ENCODE results near the gene SRSF4.
"Not testable (repeated sequence)": the region's sequence is repeated elsewhere in the genome, so short reads cannot be mapped to it uniquely, and the experiment has no call there.

The SRSF4 gene

GRCh38 chr1:29162476-29163138, 19.1 kb downstream of the SRSF4 start:
- no peak for DNase-seq

DNA sequence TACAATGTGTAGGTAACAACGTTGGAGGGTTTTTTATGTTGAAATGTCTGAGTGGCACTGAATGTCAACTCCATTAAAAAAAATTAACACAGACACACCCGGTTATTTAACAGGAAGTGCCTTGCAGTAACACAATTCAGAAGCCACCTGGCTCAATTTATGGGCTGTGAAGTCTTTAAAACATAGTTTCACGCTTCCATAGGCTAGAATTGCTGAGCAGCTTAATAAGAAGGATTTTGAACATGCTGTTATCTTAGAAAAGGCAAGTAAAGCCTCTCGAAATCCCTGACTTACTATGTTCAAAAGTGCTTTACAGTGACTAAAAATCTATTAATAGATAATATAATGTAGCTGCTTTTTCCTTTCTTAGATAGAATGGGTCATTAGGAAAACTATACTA, 19.7 kb downstream of the SRSF4 start:
- DNase-seq, result no peak

DNA sequence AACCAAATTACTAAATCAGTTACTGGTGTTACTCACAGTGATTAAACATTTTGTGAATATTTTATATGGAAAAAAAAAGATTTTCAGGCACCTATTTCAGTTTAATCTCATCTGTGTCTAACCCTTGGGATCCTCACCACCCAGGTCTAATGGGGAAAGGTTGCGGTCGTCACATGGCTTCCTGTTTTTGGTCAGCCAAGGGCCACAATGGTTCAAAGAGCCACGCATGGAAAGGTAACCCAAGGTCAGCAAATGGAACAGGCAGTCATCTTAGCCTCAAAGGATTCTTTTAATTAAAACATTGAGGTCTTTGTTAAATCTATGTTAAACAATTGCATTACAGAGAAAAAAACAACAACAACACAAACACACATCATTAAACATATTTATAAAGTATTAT, 21.9 kb downstream of the SRSF4 start:
- no peak for DNase-seq

DNA sequence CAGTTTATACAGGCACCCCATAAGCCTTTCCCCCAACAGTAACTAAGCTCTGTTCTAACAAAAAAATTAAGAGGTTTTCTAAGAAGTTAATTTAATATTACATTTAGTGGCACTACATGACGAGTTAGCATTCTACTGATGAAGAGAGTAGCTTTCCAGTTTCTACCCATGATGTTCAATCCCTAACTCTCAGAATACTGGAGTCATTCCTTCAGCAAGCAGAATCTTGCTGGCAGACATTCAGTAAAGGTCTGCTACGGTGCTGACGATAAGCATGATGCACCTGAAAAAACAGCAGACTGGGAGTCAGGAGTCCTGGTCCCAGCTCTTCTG, 24.5 kb downstream of the SRSF4 start:
- no peak for DNase-seq

GRCh38 chr1:29156543-29157268, 25.0 kb downstream of the SRSF4 start:
- DNase-seq, result no peak

GRCh38 chr1:29152046-29152805, 29.5 kb downstream of the SRSF4 start:
- no peak for DNase-seq

GRCh38 chr1:29150346-29150745, 31.4 kb downstream of the SRSF4 start:
- DNase-seq, result not testable (repeated sequence)

- no peak for DNase-seq
These were observed 32.8 kb downstream of the SRSF4 start for GRCh38 chr1:29148656-29149491.

GRCh38 chr1:29145739-29146437, 35.8 kb downstream of the SRSF4 start:
- DNase-seq, result no peak

DNA sequence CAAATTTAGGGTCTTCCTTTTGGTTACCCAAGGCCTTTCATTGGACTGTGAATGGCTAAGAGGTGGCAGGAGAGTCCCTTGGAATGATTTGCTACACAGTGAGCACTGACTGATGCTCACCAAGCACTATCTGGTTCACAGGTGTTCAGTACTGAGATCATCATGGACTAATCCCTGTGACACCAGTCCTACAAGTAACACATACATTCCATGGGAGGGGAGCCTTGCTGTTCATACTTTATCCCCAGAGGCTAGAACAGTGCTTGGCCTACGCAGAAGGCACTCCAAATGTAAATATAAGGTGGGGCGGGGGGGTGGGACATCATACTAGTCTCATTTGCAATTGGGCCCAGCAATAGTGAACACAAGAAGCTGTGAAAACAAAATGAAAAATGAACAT, 37.5 kb downstream of the SRSF4 start:
- no peak for DNase-seq

GRCh38 chr1:29142714-29143113, 39.0 kb downstream of the SRSF4 start:
- DNase-seq, result no peak

DNA sequence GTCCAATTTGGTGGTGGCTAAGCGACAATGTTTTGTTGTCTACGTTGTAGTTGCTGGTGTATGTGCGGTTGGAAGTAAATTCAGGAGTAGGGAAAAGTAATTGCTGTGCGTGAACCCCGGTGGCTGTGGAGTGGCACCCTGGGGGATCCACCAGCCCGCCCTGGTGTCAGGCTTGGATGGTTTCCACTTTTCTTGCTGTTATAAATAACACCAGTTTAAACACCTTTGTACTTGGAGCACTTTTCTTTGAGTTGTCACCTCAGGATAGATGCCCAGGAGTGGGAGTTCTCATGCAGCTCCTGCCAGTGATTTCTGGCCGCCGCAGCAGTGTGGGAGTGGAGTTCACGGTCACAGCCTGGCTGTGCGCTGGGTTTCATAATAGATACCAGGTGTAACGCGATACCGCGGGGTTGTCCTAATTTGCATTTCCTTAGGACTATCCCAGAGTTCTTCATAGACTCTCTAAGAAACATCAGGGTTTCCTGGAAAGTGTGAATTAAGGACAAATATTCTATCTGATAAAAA, 45.2 kb downstream of the SRSF4 start:
- DNase-seq, result no peak

- DNase-seq, result no peak
These were observed 47.0 kb downstream of the SRSF4 start for GRCh38 chr1:29134695-29135028.

DNA sequence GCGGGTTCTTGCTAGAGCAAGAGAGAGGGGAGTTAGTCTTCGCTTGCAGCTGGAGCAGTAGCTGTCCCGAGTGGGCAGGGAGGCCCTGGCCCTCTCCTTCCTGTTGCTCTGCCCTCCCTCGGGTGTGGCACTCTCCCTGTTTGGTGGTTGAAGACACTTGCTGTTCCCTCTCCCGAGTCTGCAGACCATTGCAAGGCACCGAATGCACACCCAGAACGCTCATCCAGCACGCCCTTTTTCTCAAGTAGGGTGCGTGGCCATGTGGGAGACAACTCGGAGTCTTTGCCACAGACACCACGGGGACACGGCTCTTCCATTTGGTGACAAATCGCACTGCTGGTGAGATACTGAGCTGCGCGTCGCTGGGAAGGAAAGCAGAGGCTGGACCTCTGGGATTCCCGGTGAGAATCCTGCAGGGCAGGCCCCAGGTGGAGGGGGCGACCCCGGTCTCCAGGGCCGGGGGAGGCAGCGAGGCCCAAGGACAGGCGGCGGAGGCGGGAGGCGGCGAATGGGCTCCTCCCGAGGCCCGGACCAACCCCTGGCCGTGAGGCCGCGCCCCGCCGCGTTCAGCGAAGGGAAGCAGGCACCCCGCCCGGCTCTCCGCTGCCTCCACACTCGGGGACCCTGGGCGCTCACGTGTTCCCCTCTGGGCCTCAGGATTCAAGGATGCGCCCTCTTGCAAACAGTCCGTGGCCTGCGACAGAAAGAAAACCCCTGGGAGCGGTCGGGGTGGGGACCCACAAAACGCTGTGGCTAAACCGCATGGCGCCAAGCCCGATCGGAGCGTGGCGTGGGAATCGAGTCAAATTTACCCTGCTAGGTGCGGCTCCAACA, 47.6 kb downstream of the SRSF4 start:
- no peak for DNase-seq

DNA sequence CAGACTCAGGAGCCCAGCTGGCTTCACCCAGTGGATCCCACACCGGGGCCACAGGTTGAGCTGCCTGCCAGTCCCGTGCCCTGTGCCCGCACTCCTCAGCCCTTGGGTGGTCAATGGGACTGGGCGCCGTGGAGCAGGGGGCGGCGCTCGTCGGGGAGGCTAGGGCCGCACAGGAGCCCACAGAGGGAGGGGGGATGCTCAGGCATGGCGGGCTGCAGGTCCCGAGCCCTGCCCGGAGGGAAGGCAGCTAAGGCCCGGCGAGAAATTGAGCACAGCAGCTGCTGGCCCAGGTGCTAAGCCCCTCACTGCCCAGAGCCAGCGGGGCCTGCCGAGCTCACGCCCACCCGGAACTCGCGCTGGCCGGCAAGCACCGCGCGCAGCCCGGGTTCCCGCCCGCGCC, 50.6 kb downstream of the SRSF4 start:
- not testable (repeated sequence) for DNase-seq

DNA sequence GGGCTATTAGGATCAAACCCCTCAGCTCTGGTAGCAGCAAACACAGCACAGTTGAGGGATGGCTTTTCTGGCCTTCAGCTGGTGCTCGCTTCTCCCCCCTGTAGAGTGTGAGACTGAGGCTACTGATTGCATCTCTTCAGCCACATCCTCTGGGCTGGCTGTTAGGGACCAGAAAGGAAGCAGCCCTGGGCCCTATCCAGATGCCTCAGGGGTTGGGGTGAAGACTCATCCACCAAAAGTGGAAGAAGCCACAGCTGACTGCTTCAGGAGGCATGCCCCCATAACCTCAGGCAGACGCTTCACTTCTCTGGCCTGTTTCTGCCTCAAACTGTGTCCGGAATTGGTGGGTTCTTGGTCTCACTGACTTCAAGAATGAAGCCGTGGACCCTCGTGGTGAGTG, 51.8 kb downstream of the SRSF4 start:
- no peak for DNase-seq

DNA sequence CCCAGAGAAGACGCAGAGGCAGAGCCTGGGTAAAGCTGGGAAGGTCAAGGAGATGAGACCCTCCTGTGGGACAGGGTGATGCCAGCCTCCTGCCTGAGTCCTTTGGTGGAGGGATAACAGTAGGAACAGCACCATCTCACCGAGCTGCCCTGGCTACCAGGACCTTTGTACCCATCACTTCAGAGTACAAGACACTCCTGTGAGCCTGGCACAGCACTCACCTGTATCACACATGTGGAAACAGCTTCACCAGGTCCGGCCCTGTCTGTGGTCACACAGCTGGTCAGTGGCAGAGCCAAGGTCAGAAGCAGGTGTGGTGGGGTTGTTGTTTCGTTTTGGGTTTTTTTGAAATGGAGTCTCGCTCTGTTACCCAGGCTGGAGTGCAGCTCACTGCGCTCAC, 53.0 kb downstream of the SRSF4 start:
- DNase-seq, result no peak

DNA sequence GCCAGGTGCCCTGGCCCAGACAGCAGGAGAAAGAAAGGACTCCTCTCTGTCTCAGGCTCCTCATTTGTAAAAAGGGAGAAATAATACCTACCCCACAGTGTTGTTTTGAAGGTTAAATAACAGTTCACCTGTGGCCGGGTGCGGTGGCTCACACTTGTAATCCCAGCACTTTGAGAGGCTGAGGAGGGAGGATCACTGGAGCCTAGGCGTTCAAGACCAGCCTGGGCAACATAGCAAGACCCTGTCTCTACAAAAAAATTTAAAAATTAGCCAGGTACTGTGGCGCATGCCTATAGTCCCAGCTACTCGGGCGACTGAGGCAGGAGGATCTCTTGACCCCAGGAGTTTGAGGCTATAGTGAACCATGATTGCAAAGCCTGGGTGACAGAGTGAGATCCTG, 55.5 kb downstream of the SRSF4 start:
- DNase-seq, result no peak

GRCh38 chr1:29125788-29126187, 55.9 kb downstream of the SRSF4 start:
- DNase-seq, result no peak

GRCh38 chr1:29125237-29125641, 56.5 kb downstream of the SRSF4 start:
- DNase-seq, result no peak
